ENCODE data around the gene LHX3. TPM values are rescaled to one million over a fixed set of nuclear protein-coding genes. Genes with fewer than 3 reads are reported as not detected.

LHX3 gene
- total RNA-seq, 1 donor from 2014 or later: not detected

DNA sequence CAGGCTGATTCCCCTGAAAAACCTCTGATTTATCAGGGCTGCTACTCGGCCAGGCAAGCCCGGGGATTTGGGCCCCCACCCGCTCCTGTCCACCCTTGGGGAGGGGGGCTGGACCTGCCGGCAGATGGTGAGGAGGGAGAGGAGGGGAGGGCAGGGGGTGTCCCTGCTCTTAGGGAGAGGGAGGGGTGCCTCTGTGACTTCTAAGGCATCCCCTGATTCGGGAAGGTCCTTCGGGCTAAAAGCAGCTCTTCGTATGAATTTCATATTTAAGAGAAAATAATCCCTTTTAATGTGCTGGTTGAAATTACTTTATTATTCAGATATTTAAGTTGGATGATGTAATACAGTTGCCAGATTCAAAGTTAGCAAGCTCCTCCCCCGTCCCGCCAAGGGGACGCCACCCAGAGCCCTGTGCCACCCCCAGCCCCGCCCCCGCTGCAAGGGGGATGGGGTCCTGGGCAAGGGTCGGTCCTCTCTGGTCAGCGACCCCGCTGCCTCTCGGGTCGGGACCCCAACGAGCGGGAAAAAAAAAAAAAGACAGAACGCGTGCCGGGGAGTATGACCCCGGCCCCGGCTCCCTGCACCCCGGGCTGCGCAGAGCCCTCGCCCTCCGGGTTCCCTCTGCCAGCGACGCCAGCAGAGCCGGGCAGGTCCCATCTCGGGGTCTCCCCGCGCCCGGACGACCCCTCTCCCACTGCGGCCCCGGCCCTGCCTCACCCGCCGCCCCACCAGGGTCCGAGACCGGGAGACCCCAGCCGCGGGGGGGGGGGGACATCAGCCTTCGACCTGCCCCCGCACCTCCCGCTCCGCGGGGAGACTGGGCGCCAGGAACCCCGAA is 12.4 kb downstream of the LHX3 start:
- DNase-seq (ENCODE audit: extremely low spot score in 2 of 2): no peak
- TF ChIP-seq POLR2A (IDR thresholded peaks at IDR 0.05): no peak
- TF ChIP-seq, protein P1, sequence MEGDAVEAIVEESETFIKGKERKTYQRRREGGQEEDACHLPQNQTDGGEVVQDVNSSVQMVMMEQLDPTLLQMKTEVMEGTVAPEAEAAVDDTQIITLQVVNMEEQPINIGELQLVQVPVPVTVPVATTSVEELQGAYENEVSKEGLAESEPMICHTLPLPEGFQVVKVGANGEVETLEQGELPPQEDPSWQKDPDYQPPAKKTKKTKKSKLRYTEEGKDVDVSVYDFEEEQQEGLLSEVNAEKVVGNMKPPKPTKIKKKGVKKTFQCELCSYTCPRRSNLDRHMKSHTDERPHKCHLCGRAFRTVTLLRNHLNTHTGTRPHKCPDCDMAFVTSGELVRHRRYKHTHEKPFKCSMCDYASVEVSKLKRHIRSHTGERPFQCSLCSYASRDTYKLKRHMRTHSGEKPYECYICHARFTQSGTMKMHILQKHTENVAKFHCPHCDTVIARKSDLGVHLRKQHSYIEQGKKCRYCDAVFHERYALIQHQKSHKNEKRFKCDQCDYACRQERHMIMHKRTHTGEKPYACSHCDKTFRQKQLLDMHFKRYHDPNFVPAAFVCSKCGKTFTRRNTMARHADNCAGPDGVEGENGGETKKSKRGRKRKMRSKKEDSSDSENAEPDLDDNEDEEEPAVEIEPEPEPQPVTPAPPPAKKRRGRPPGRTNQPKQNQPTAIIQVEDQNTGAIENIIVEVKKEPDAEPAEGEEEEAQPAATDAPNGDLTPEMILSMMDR (IDR thresholded peaks at IDR 0.05): no peak
- TF ChIP-seq POLR2AphosphoS5 (IDR thresholded peaks at IDR 0.05; ENCODE audit: insufficient read depth in 1 of 2, low read depth in 1 of 2): no peak
- intact Hi-C loops (cut with DNase I): no loop called here
- H3K9me3 ChIP-seq: no peaks in the 10 kb centered on the region
- H3K4me1 ChIP-seq: peaks cover 8% of the 10 kb centered on the region
- H3K27ac ChIP-seq: no peak overlapping the region
- no peaks in the 10 kb centered on the region for H3K36me3 ChIP-seq
- H3K27me3 ChIP-seq: peaks cover 19% of the 10 kb centered on the region
- no peak overlapping the region for H3K4me3 ChIP-seq

- Histone ChIP-seq H3K36me3 (no peaks in the 10 kb centered on the region), H3K27me3 (peaks cover 19% of the 10 kb centered on the region), H3K27ac (no peak overlapping the region), H3K9me3 (no peaks in the 10 kb centered on the region), H3K4me3 (no peak overlapping the region), H3K4me1 (peaks cover 8% of the 10 kb centered on the region)
- intact Hi-C loops (cut with DNase I): no loop called here
- DNase-seq (ENCODE audit: extremely low spot score in 2 of 2): no peak
- TF ChIP-seq, protein P1 (IDR thresholded peaks at IDR 0.05): no peak
- TF ChIP-seq POLR2A (IDR thresholded peaks at IDR 0.05) (no peak), POLR2AphosphoS5 (IDR thresholded peaks at IDR 0.05; ENCODE audit: insufficient read depth in 1 of 2, low read depth in 1 of 2) (no peak)
These were observed 13.0 kb downstream of the LHX3 start for GRCh38 chr9:136191960-136192286.

DNA sequence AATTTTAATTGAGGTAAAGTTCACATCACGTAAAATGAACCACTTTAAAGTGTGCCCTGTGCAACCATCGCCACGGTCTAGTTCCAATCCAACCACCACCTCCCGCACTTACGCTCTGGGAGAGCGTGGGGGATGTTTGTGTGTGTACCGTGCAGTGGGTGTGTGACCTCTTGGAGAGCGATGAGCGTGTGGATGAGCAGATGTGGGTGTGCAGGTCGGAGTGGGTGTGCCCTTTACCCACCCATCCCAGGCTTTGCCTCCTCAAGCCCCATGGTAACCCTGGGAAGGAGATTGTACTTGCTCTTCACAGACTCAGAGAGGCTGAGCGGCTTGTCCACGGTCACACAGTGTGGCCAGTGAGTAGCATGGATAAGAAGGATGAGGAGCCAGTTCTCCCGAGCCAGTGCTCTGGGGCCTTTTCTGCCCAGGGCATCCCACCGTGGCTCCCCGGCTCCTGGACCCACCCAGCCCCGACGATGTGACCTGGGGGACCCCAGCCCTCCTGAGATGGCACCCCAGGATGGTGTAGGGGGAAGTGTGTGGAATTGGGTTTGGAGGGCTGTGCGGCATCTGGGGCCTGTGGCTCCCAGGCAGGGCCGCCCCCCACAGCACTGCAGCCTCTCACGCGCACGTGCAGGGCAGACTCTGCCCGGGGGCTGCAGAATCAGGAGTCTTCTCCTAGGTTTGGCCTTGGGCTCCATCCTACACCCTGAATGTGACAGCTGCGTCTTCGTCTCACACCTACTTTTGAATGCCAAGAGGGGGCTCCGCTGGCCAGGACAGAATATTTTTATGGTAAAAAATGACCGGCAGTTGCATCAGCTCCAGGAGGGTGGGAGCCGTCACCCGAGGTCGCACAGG is 13.6 kb downstream of the LHX3 start:
- Histone ChIP-seq H3K27ac (no peak overlapping the region), H3K9me3 (no peaks in the 10 kb centered on the region), H3K4me3 (no peak overlapping the region), H3K27me3 (peaks cover 19% of the 10 kb centered on the region), H3K4me1 (peaks cover 8% of the 10 kb centered on the region), H3K36me3 (no peaks in the 10 kb centered on the region)
- DNase-seq (ENCODE audit: extremely low spot score in 2 of 2): no peak
- intact Hi-C loops (cut with DNase I): no loop called here
- TF ChIP-seq POLR2AphosphoS5 (IDR thresholded peaks at IDR 0.05; ENCODE audit: insufficient read depth in 1 of 2, low read depth in 1 of 2) (no peak), POLR2A (IDR thresholded peaks at IDR 0.05) (no peak)
- TF ChIP-seq, protein P1 (IDR thresholded peaks at IDR 0.05): no peak

DNA sequence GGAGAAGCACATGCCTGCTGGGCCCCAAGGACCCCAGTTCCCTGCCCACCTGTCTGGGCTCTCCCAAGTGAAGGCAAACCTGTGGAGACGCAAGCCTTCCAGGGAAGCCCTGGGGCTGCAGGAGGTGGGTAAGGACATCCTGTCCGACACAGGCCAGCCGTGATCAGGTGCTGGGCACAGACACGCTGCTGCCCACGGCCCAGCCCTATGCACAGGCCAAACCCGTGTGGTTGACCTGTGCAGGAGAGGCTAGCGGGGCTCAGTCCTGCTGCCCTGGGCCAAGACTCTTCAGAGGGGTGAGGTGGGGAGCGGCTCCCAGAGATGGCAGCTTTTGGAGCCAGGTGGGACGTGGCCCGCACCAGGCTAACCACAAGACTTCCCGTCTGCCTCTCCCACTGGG is 14.3 kb downstream of the LHX3 start:
- no peak overlapping the region for H3K4me3 ChIP-seq
- DNase-seq (ENCODE audit: extremely low spot score in 2 of 2): no peak
- H3K4me1 ChIP-seq: peaks cover 8% of the 10 kb centered on the region
- TF ChIP-seq, protein P1 (IDR thresholded peaks at IDR 0.05): no peak
- no peak for TF ChIP-seq POLR2AphosphoS5 (IDR thresholded peaks at IDR 0.05; ENCODE audit: insufficient read depth in 1 of 2, low read depth in 1 of 2)
- no peak for TF ChIP-seq POLR2A (IDR thresholded peaks at IDR 0.05)
- H3K27ac ChIP-seq: no peak overlapping the region
- intact Hi-C loops (cut with DNase I): no loop called here
- H3K9me3 ChIP-seq: no peaks in the 10 kb centered on the region
- H3K27me3 ChIP-seq: peaks cover 19% of the 10 kb centered on the region
- H3K36me3 ChIP-seq: no peaks in the 10 kb centered on the region
